HG02678 (cell line): ENCODE data around the gene SPATA13.

Experiments used
- ATAC-seq: cut with Tn5 transposase; IDR thresholded peaks from one replicate; pipeline ENCODE4 v1.9.1; 2021; ENCODE audit warnings: mild to moderate bottlenecking, moderate library complexity; ENCODE audit not compliant: unreplicated experiment

The SPATA13 gene

GRCh38 chr13:24138911-24139310 is 21.6 kb upstream of the SPATA13 start:
- no peak for ATAC-seq

GRCh38 chr13:24141333-24141910 is 19.1 kb upstream of the SPATA13 start:
- no peak for ATAC-seq

- ATAC-seq = no peak
These were observed 18.1 kb upstream of the SPATA13 start for GRCh38 chr13:24142453-24142852.

GRCh38 chr13:24142886-24143285 is 17.6 kb upstream of the SPATA13 start:
- ATAC-seq = no peak

GRCh38 chr13:24145240-24145639 is 15.3 kb upstream of the SPATA13 start:
- ATAC-seq = no peak

GRCh38 chr13:24145674-24146073 is 14.8 kb upstream of the SPATA13 start:
- ATAC-seq = no peak

GRCh38 chr13:24146961-24147569 is 13.5 kb upstream of the SPATA13 start:
- no peak for ATAC-seq

- ATAC-seq = peak; percentile 98
These were observed 13.0 kb upstream of the SPATA13 start for GRCh38 chr13:24147570-24147963.

GRCh38 chr13:24148414-24149235 is 11.9 kb upstream of the SPATA13 start:
- no peak for ATAC-seq

GRCh38 chr13:24149246-24150032 is 11.1 kb upstream of the SPATA13 start:
- no peak for ATAC-seq

- ATAC-seq = no peak
These were observed 9.9 kb upstream of the SPATA13 start for GRCh38 chr13:24150572-24150971.

GRCh38 chr13:24151864-24152263 is 8.7 kb upstream of the SPATA13 start:
- no peak for ATAC-seq

- ATAC-seq = no peak
These were observed 8.0 kb upstream of the SPATA13 start for GRCh38 chr13:24152292-24153214.

- no peak for ATAC-seq
These were observed 7.2 kb upstream of the SPATA13 start for GRCh38 chr13:24153347-24153746.

- no peak for ATAC-seq
These were observed 6.4 kb upstream of the SPATA13 start for GRCh38 chr13:24153979-24154701.

GRCh38 chr13:24159357-24159756 is 1.2 kb upstream of the SPATA13 start:
- no peak for ATAC-seq

- peak; percentile 45 for ATAC-seq
These were observed 673 bp downstream of the SPATA13 start for GRCh38 chr13:24161010-24161775.

- no peak for ATAC-seq
These were observed 1.5 kb downstream of the SPATA13 start for GRCh38 chr13:24161980-24162525.

GRCh38 chr13:24162604-24163003 is 2.1 kb downstream of the SPATA13 start:
- ATAC-seq = no peak
